Activated T-helper 9 cell treated with anti-CD3 and anti-CD28 coated beads, Interleukin-2, amount 50 U/mL, for 16 hours (primary cell): ENCODE data around the gene KRT78.
A peak's percentile ranks its signal among the peaks of the same experiment; 100 is the strongest.
"Not testable (repeated sequence)": the region's sequence is repeated elsewhere in the genome, so short reads cannot be mapped to it uniquely, and the experiment has no call there.

Experiments
- DNase-seq: peaks from one replicate; pipeline ENCODE4 v3.0.0-alpha.2; 2020; ENCODE audit warnings: low read depth

Gene KRT78

DNA sequence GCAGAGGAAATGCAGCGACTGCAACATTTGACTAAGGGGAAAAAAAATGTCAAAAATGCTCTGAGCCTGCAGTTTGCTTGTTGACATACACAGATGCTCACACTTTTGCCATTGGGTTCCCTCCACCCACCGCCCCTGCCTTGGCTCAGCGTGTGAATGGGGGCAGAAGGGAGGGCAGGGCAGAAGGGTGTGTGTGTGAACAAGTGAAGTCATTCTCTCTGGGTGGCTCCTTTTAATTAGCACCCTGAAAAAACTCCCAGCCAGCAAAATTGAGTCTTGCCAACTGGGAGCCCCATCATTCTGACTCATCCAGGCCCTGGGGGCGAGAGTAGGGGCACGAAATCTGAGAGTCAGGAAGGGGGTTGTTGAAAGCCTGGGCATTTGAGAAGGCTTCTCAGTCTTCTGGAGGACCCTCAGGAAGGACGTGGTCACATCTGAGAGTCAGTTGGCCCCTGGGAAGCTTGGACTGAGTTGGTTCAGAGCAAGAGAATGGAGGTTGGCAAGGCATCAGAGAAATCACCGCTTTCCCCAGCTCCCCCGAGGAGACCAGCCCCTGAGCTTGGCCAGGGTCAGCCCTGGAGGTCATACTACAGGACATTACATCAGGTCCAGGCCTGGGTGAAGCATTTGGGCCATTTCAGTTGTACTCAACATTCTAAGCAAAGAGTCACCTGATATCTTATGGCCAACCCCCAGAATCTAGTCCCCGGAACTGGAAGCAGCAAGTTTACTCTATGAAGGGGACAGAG is 22.7 kb upstream of the KRT78 start:
- DNase-seq: no peak

DNA sequence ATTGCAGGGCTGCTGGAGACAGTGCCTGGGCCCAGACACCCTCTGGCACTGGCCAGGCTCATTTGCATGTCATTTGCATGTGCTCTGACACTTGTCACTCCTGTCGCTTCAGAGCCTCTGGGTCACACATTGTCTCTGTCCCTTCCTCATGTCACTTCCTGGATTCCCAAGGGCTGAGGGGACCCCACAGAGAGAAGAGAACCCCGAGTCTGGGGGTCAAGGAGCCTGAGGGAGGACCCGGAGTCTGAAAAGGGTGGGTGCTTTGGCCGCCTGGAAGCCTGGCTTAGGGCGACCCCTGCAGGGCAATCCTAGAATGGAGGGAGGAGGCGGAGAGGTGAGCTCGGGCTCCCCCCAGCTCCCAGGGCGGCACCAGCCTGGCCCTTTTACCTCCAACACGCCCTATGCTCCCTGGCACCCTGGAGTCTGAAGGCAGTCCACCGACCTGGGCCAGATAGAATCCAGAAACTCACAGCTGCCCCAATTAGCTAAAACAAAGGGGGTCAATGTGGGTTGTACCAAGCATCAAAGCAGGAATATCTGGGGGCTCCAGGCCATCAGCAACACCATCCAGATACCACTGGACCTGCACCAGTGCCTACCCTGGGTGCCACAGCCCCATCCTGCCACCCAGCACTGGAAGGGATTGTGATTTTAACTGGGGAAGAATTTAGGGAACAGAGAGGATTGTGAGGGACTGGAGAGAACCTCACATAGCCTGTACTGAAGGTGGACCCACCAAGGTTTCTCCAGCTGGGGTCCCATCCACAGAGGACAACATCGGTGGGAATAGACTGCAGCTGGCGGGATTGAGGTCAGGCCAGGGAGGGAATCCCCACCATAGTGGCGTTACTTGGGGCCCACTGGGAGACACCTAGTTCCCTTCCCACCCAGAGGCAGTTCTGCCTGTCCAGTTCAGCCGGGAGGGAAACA is 21.8 kb upstream of the KRT78 start:
- DNase-seq: peak; percentile 51

DNA sequence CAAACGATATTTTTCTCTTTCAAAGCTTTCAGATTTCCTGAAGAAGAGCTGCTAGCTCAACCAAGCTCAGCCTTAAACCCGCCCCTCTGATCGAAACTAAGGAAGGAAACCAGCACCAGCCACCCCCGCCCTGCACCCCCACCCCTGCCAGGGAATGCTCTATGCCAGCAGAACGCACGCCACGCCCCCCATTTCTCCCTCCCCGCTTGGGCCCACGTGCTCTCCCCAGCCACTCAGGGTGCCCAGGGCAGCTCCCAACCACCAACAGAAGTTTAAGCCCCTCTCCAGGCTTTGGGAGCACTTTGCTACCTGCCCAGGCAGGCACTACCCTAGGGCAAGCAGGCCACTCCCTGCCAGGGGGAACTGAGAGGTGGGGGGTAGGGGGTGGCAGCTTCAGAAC is 18.8 kb upstream of the KRT78 start:
- DNase-seq: no peak

GRCh38 chr12:52867152-52867551 is 18.4 kb upstream of the KRT78 start:
- no peak for DNase-seq

GRCh38 chr12:52865090-52865944 is 16.5 kb upstream of the KRT78 start:
- no peak for DNase-seq

DNA sequence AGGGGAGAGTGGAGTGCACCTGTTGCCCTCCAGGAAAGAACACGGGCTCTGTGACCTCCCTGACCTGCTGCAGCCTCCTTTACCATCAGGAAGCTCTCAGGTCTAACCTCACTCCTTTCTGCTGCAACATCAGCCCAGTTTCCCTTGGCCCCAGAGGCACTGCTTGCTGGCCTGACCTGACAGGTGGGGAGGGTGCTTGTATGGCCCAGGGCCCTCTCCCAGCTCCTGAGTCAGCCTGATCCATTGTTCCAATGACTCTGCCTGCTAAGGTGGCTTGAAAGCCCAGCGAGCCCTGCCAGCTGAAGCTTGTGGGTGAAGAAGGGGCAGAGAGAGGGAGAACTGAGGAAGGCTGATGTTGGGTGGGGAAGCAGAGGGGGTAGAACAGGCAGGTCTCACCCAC is 13.2 kb upstream of the KRT78 start:
- DNase-seq: no peak

DNA sequence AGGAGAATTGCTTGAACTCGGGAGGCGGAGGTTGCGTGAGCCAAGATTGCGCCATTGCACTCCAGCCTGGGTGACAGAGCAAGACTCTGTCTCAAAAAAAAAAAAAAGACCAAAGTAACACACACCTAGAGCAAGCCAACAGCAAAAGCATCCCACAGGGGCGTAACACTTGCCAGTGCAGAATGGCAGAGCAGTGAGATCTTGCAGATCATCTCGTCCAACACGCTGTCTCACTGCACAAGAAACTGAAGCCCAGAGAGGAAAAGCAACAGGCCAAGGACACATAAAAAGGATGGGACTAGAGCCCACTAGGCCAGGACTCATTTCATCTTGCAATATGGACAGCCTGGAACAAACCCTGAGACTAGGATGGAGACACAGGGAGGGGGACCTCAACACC is 12.7 kb upstream of the KRT78 start:
- DNase-seq: no peak

DNA sequence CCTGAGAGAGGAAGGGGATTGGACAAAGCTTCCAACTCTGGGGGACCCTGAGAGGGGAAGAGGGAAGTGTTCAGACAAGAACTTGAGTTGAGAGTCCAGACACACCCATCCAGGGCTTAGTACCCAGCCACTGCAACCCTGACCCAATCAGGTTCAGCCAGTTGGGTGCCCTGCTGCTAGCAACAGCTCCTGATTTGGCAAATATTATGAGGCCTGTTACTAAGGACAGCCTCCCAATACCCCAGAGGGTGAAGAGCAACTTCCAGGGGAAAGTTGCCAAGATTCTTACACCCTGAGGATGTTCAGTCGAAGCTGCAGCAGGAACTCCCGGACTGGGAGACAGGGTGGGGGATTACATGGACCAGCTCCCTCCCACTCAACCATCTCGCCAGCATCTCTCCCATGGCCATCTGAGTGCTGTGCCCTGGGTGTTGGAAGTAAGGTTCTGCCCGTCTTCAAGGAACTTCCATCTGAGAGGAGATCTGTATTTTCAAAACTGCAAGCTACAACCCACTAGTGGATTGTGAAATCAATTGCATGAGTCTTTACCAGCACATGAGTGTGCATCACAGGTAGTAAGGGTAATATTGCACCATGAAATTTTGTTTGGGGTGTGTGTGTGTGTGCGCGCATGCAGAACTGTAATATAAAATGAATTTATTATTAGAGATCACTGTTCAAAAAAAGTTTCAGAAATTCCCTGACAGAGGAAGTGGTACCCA is 11.5 kb upstream of the KRT78 start:
- no peak for DNase-seq

DNA sequence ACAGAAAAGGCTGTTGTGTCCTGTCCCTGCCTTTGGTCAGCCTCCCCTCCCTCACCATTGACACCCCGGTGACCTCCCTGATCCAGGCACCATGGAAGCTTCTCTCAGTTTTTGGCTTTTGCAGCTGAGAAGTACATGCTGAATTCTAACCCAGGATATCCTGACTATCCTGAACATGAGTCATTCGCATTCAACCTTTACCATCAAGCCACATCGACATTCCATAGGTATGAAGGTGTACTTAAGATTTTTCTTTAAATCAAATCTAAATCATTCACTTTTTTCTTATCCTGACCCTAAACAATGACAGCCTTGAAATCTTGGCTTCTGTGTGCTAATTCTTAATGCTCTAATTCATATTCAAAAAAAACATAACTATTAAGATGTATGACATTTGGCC is 8.7 kb upstream of the KRT78 start:
- DNase-seq: no peak

- DNase-seq: no peak
Measured at GRCh38 chr12:52856787-52857186, 8.0 kb upstream of the KRT78 start.

DNA sequence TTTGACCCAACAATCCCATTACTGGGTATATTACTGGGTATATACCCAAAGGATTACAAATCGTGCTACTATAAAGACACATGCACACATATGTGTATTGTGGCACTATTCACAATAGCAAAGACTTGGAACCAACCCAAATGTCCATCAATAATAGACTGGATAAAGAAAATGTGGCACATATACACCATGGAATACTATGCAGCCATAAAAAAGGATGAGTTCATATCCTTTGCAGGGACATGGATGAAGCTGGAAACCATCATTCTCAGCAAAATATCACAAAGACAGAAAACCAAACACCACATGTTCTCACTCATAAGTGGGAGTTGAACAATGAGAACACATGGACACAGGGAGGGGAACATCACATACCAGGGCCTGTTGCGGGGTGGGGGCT is 7.3 kb upstream of the KRT78 start:
- not testable (repeated sequence) for DNase-seq

GRCh38 chr12:52851787-52852186 is 3.0 kb upstream of the KRT78 start:
- no peak for DNase-seq

DNA sequence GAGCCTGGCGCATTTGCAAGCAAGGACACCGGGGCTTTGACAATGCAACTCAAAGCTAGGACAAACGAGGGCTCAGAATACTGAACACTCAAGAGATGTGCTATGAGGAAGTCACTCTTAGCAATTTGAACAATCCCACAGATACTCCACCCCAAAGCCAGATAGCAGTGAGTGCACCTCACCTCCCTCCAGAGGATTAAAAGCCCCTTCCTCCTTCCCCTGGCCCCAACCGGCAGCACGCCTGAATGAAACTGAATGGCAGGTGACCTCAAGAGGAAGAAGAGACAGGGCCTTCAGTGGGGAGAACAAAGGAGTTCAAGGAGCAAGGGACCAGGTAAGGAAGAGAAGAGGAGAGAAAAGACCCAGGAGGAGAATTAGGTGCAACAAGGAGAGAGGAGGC is 1.9 kb upstream of the KRT78 start:
- DNase-seq: no peak

- DNase-seq: no peak
Measured at GRCh38 chr12:52849511-52849910, 717 bp upstream of the KRT78 start.

GRCh38 chr12:52847335-52848102 is 1.3 kb downstream of the KRT78 start:
- DNase-seq: no peak

DNA sequence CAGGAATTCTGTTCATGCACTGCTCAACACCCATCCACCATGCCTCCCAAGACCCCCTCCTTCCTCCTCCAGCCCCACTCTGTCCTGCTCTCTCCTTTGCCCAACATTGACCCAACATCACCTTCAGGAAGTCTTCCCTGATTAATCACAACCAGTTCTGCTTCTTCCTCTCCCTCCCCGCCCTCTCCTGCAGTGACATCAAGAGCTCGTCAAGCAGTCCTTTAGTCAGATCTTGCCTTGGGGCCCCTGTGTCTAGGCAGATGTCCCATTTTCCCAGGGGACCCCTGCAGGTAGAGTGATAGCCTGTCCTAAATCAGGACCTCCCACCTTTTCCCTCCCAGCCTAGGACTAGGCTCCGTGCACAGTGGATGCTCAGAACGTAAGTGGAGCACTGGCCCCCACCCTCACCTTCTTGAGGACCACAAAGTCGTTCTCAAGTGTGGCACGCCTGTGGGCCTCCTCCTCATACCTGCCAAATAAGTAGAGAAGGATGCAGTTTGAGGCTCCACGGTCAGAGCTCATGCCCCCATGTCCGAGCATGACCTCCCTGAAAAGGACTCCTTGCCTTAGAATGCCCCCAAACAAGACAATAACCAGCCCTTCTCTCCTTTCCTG is 2.3 kb downstream of the KRT78 start:
- no peak for DNase-seq

GRCh38 chr12:52845946-52846345 is 2.8 kb downstream of the KRT78 start:
- DNase-seq: no peak

- no peak for DNase-seq
Measured at GRCh38 chr12:52844386-52844785, 4.4 kb downstream of the KRT78 start.

DNA sequence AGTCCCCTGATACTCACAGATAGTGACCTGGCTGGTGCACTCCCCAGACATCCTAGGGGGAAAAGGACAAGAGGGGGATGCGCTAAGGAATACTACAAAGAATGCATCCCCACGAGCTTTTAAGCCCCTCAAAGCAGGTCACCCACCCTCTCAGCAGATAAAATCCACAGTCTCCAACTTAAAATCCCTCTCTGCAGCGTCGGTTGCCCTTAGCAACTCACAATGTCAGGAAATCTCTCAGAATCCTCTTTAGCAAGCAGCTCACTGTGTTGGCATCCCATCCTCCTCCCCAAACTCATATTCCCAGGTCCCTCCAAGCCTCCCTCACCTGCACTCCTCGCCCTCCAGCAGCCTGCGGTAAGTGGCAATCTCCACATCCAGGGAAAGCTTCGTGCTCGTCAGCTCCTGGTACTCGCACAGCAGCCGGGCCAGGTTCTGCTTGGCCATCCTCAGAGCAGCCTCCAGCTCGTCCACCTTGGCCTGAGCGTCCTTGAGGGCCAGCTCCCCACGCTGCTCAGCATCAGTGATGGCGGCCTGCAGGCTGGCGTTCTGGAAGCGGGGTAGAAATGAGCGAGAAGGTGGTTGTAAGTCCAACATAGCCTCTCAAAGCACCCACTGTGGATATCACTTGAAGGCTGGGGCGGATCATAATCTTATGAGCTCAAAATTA is 9.2 kb downstream of the KRT78 start:
- no peak for DNase-seq
